ENCODE results near the gene RPL35. TPM values are rescaled to one million over a fixed set of nuclear protein-coding genes. Genes with fewer than 3 reads are reported as not detected.
"Not testable (repeated sequence)": the region's sequence is repeated elsewhere in the genome, so short reads cannot be mapped to it uniquely, and the experiment has no call there.

Gene RPL35
- total RNA-seq, 2 donors from 2014 or later, result 1,754 to 1,822 TPM

- DNase-seq, result no peak
Measured at GRCh38 chr9:124854822-124855221, 6.9 kb downstream of the RPL35 start.

DNA sequence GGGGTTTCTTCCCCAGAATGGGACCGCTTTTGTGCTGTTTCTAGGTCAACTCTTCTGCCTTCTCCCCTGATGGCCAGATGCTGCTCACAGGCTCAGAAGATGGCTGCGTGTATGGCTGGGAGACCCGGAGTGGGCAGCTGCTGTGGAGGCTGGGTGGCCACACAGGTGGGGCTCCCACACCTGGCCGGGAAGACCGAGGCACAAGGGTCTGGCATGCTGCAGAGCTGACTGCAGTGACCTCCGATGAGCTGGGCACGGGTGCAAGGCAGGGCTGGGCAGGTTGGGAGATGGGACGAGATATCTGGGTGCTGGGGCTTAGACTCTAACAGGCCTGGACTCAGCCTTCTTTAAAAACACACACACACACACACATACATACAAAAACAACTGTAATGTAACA, 7.6 kb downstream of the RPL35 start:
- Mint-ChIP-seq H3K36me3 (ENCODE audit: insufficient read depth in 2 of 2) (peaks cover 0 to 6% of the 10 kb centered on the region in 2 donors), H3K27me3 (ENCODE audit: low read depth) (peaks cover 15% of the 10 kb centered on the region), H3K4me3 (peak overlapping the region in 1 of 2 donors; percentile 76), H3K9me3 (no peaks in the 10 kb centered on the region), H3K27ac (peak overlapping the region; percentile 42), H3K4me1 (ENCODE audit: low read depth) (peaks cover 33% of the 10 kb centered on the region)
- ATAC-seq (replicated peaks in 1 of 2) (no peak), DNase-seq (no peak)

More at GRCh38 chr9:124854822-124855221, 6.9 kb downstream of the RPL35 start:
- peaks cover 3 to 11% of the 10 kb centered on the region in 2 donors for H3K36me3 Mint-ChIP-seq (ENCODE audit: insufficient read depth in 2 of 2)
- no peak overlapping the region for H3K4me3 Mint-ChIP-seq
- H3K4me1 Mint-ChIP-seq (ENCODE audit: low read depth), result peaks cover 40% of the 10 kb centered on the region
- peaks cover 12% of the 10 kb centered on the region for H3K27me3 Mint-ChIP-seq (ENCODE audit: low read depth)
- H3K27ac Mint-ChIP-seq, result peak overlapping the region; percentile 26
- no peak for ATAC-seq (replicated peaks in 1 of 2)
- no peaks in the 10 kb centered on the region for H3K9me3 Mint-ChIP-seq

- peak overlapping the region; percentile 42 for H3K27ac Mint-ChIP-seq
- H3K36me3 Mint-ChIP-seq (ENCODE audit: insufficient read depth in 2 of 2), result peaks cover 0 to 6% of the 10 kb centered on the region in 2 donors
- DNase-seq (no peak), ATAC-seq (replicated peaks in 1 of 2) (peak in 1 of 2 donors; percentile 7)
- H3K4me1 Mint-ChIP-seq (ENCODE audit: low read depth), result peaks cover 28% of the 10 kb centered on the region
- H3K9me3 Mint-ChIP-seq, result no peaks in the 10 kb centered on the region
- peaks cover 15% of the 10 kb centered on the region for H3K27me3 Mint-ChIP-seq (ENCODE audit: low read depth)
- peak overlapping the region; percentile 75 to 76 for H3K4me3 Mint-ChIP-seq
Measured at GRCh38 chr9:124853605-124854143, 8.1 kb downstream of the RPL35 start.

- ATAC-seq (replicated peaks in 1 of 2), result peak; percentile 83 to 89
- Mint-ChIP-seq H3K27me3 (ENCODE audit: low read depth) (peaks cover 15% of the 10 kb centered on the region), H3K36me3 (ENCODE audit: insufficient read depth in 2 of 2) (peaks cover 0 to 1% of the 10 kb centered on the region in 2 donors), H3K9me3 (no peaks in the 10 kb centered on the region), H3K27ac (peak within 1 kb of the TSS; percentile 42), H3K4me3 (peak within 1 kb of the TSS; percentile 75 to 76), H3K4me1 (ENCODE audit: low read depth) (peaks cover 22% of the 10 kb centered on the region)
- DNase-seq, result peak; percentile 85 to 86
Measured at GRCh38 chr9:124852829-124853531, 8.8 kb downstream of the RPL35 start, which contains the start of gene WDR38. Gene WDR38, plus strand, starts transcription at chr9:124853460. Its CDS starts 72 bp downstream, at chr9:124853532.

DNA sequence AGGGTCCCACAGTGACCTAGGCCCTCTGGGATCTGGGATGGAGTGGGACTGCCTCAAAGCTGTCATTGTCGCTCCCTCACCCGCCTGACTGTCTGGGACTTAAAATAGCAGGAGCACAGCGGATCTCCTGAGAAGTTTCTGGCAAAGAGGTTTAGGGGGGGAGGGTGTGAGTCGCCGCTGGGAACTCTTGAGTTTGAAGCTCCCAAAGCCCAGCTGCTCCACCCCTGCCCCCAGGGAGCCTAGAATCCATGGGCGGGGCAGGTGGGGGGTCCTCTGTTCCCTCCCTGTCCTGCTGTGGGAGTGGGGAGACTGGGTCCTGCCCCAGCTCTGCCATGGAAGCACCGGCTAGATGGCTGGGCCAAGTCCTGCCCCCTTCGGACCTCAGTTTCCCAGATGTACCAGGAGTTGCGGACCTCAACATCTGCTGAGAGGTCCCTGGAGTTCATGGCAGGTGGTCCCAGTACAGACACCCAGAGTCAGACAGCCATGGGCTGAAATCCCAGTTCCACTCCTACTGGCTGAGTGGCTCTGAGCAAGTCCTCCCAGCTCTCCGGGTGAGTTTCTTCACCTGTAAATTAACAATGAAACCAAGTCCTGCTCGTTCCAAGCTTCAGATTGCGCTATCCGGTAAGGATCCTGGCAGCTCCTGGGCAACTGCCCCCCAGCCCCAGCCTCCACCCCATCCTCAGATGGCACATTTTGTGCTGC, 9.5 kb downstream of the RPL35 start:
- no peak overlapping the region for H3K27ac Mint-ChIP-seq
- H3K36me3 Mint-ChIP-seq (ENCODE audit: insufficient read depth in 2 of 2), result no peaks in the 10 kb centered on the region
- H3K9me3 Mint-ChIP-seq, result no peaks in the 10 kb centered on the region
- H3K4me1 Mint-ChIP-seq (ENCODE audit: low read depth), result peaks cover 15% of the 10 kb centered on the region
- ATAC-seq (replicated peaks in 1 of 2) (no peak), DNase-seq (no peak)
- peaks cover 15% of the 10 kb centered on the region for H3K27me3 Mint-ChIP-seq (ENCODE audit: low read depth)
- peak overlapping the region; percentile 75 to 76 for H3K4me3 Mint-ChIP-seq

DNA sequence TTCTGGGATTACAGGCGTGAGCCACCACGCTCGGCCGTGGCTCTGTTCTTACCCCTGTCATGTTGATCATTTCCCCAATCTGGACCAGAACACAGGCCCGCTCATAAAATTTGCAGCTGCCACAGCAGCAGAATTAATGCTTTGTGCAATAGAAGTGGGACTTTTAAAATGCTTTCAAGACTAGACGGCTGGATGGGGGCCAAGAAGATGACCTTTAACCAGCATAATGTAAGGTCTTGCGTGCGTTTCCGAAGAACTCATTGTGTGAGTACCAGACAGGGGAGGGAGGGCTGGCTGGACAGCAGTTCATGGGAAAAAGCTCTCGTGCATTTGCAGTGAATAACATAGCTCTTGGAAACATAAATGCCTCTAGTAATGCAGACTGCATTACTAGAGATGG, 12.0 kb downstream of the RPL35 start:
- no peak for DNase-seq
- H3K27ac Mint-ChIP-seq, result no peak overlapping the region
- ATAC-seq (replicated peaks in 1 of 2), result no peak
- no peaks in the 10 kb centered on the region for H3K36me3 Mint-ChIP-seq (ENCODE audit: insufficient read depth in 2 of 2)
- H3K9me3 Mint-ChIP-seq, result no peaks in the 10 kb centered on the region
- no peak overlapping the region for H3K4me3 Mint-ChIP-seq
- peaks cover 15% of the 10 kb centered on the region for H3K27me3 Mint-ChIP-seq (ENCODE audit: low read depth)
- H3K4me1 Mint-ChIP-seq (ENCODE audit: low read depth), result peaks cover 9% of the 10 kb centered on the region

DNA sequence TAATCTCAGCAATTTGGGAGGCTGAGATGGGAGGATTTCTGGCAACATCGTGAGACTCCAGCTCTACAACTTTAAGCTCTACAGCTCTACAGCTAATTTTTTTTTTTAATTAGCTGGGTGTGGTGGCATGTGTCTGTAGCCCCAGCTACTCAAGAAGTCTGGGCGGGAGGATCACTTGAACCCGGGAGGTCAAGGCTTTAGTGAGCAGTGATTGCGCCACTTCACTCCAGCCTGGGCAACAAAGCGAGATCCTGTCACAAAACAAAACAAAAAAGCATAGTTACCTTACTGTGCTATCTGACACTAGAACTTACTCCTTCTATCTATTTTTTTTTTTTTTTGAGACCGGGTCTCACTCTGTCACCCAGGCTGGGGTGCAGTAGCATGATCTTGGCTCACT, 14.8 kb downstream of the RPL35 start:
- H3K4me3 Mint-ChIP-seq, result no peak overlapping the region
- H3K36me3 Mint-ChIP-seq (ENCODE audit: insufficient read depth in 2 of 2), result no peaks in the 10 kb centered on the region
- no peak for DNase-seq
- H3K27ac Mint-ChIP-seq, result no peak overlapping the region
- H3K27me3 Mint-ChIP-seq (ENCODE audit: low read depth), result peaks cover 15% of the 10 kb centered on the region
- no peaks in the 10 kb centered on the region for H3K4me1 Mint-ChIP-seq (ENCODE audit: low read depth)
- no peak for ATAC-seq (replicated peaks in 1 of 2)
- no peaks in the 10 kb centered on the region for H3K9me3 Mint-ChIP-seq

DNA sequence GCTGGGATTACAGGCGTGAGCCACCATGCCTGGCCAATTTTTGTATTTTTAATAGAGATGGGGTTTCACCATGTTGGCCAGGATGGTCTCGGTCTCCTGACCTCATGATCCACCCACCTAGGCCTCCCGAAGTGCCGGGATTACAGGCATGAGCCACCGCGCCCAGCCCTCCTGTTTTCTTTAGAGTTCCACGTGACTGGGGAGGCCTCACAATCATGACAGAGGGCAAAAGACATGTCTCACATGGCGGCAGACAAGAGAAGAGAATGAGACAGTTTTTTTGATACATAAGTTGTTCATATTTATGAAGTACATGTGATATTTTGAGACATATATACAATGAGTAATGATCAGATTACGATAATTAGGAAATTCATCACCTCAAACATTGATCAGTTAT, 15.3 kb downstream of the RPL35 start:
- not testable (repeated sequence) for H3K4me1 Mint-ChIP-seq (ENCODE audit: low read depth); H3K4me3 Mint-ChIP-seq; H3K36me3 Mint-ChIP-seq (ENCODE audit: insufficient read depth in 2 of 2); H3K9me3 Mint-ChIP-seq; H3K27ac Mint-ChIP-seq; DNase-seq; ATAC-seq (replicated peaks in 1 of 2)
- H3K27me3 Mint-ChIP-seq (ENCODE audit: low read depth), result peaks cover 13% of the 10 kb centered on the region

DNA sequence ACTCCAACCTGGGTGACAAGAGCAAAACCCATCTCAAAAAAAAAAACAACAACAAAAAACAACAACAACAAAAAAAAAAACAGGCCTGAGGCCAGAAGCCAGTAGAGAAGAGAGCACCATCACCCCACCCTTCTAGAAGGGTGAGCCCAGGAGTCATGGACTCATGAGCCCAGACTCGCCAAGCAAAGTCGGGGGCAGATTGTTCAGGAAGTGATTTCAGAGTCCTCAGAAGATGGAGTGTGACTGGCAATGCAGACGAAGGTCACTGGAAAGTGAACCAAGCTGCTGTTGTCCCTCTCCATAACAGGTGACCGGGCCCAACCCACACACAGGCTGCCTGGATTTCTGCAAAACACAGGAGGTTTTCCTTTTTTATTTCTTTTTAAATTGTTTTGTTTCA, 17.5 kb downstream of the RPL35 start:
- ATAC-seq (replicated peaks in 1 of 2), result no peak
- no peaks in the 10 kb centered on the region for H3K4me1 Mint-ChIP-seq (ENCODE audit: low read depth)
- H3K36me3 Mint-ChIP-seq (ENCODE audit: insufficient read depth in 2 of 2), result no peaks in the 10 kb centered on the region
- peaks cover 4% of the 10 kb centered on the region for H3K27me3 Mint-ChIP-seq (ENCODE audit: low read depth)
- H3K27ac Mint-ChIP-seq, result no peak overlapping the region
- H3K4me3 Mint-ChIP-seq, result no peak overlapping the region
- no peak for DNase-seq
- H3K9me3 Mint-ChIP-seq, result no peaks in the 10 kb centered on the region

GRCh38 chr9:124843456-124844034, 18.2 kb downstream of the RPL35 start:
- Mint-ChIP-seq H3K27me3 (ENCODE audit: low read depth) (peaks cover 6% of the 10 kb centered on the region), H3K4me1 (ENCODE audit: low read depth) (no peaks in the 10 kb centered on the region), H3K4me3 (no peak overlapping the region), H3K27ac (no peak overlapping the region), H3K36me3 (ENCODE audit: insufficient read depth in 2 of 2) (no peaks in the 10 kb centered on the region), H3K9me3 (no peaks in the 10 kb centered on the region)
- no peak for DNase-seq
- no peak for ATAC-seq (replicated peaks in 1 of 2)

DNA sequence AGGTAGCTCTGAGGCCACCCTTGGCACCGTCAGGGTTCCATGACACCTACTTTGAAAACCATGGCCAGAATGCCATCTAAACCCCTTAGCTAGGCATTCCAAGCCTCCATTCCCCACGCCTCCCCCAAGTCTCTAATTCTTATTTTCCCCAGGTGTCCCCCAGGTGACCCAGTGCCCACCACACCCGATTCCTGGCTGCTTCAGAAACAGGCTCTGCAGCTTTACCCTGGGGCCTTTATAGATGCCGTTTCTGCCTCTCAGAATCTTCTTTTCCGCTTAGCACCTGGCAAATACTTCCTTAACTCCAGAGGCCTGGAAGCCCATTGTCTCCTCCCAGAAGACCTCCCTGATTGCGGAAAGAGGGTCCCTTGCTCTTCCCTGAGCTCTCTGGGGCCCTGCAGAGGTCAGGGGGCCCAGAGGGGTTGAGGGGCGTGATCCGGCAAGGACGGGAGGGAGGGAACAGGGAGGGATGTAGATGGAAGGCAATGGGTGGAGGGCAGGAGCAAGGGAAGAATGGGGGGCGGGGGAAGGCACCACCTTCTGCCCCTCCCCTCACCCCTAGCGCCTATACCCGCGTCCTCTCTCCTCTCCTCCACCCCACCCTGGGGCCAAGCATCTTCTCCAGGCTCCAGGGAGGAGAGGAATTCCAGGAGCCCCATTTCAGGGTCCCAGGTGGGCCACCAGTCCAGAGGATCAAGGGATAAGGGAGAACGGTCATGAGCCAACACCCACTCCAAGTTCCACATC, 20.5 kb downstream of the RPL35 start:
- no peaks in the 10 kb centered on the region for H3K36me3 Mint-ChIP-seq (ENCODE audit: insufficient read depth in 2 of 2)
- H3K4me1 Mint-ChIP-seq (ENCODE audit: low read depth), result no peaks in the 10 kb centered on the region
- H3K9me3 Mint-ChIP-seq, result no peaks in the 10 kb centered on the region
- DNase-seq (no peak), ATAC-seq (replicated peaks in 1 of 2) (no peak)
- H3K27ac Mint-ChIP-seq, result no peak overlapping the region
- no peak overlapping the region for H3K4me3 Mint-ChIP-seq
- peaks cover 21% of the 10 kb centered on the region for H3K27me3 Mint-ChIP-seq (ENCODE audit: low read depth)

- Mint-ChIP-seq H3K36me3 (ENCODE audit: insufficient read depth in 2 of 2) (no peaks in the 10 kb centered on the region), H3K27me3 (ENCODE audit: low read depth) (peaks cover 27% of the 10 kb centered on the region), H3K9me3 (no peaks in the 10 kb centered on the region), H3K27ac (no peak overlapping the region), H3K4me3 (no peak overlapping the region), H3K4me1 (ENCODE audit: low read depth) (no peaks in the 10 kb centered on the region)
- no peak for ATAC-seq (replicated peaks in 1 of 2)
- no peak for DNase-seq
Measured at GRCh38 chr9:124840300-124840833, 21.4 kb downstream of the RPL35 start.

Measured in activated T-cell treated with anti-CD3 and anti-CD28 coated beads, Interleukin-2, amount 50 U/mL, for 72 hours (primary cell).